Activated CD4-positive, alpha-beta T cell treated with anti-CD3 and anti-CD28 coated beads for 24 hours (primary cell): Measurements from ENCODE around the gene ITGB3.

Experiments used
- DNase-seq, 2 donors: peaks; one replicate each; pipeline ENCODE4 v3.0.0-alpha.2; 2020; ENCODE audit warnings: low read depth in 2 of 2

ITGB3 gene

GRCh38 chr17:47275245-47275984 is 21.8 kb downstream of the ITGB3 start:
- no peak for DNase-seq

DNA sequence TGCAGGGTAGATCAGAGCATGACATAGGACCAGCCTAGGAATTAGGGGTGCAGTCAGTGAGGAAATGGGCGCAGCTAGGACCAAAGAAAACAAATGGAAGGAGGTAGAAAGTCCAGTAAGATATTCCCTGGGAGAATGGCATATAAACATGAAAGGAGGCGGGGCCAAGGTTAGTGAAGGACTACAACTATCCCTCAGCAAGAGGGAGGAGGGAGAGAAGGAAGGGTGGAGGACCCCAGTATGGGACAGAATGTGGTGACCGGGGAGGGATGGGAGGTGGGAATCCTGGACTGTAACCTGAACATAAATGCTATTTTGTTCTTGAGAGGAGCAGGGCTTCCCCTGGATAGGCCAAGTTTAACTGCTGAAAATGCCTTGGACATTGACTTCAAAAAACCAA is 22.8 kb downstream of the ITGB3 start:
- DNase-seq, result no peak

DNA sequence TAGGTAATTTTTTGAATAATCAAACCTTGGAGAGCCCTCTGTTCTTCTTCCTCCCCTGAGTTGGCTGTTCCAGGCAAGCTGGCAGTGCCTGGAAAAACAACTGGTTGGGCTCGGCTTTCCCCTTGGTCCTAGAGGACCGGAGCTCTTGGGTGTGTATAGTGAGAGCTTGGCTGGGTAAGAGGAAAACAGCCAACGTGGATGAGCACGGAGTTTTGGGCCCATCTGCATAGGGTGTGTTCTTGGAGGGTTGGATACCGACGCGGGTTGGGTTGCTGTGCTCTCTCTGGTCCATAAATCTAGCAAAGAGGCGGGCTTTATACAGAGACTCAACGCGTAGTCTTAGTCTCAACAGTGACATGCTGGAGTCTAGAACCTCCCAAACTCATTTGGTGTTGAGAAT is 23.2 kb downstream of the ITGB3 start:
- DNase-seq, result no peak

DNA sequence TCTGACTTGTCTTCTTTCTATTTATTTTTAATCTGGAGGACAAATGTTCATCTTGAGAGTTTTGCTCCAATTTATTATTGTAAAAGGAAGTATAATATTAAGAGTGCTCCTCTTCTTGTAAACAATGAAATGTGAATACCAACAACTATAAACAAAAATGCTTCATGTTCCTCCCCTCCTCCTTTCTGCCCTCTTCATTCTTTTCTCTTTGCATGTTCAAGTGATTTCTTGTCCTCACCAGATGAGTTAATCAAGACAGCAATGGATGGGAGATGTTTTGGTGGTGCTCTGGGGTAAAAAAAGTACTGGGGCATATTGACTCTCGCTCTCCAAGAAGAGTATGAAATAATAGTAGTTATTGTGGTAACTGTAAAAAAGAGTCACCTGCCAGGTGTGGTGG is 24.3 kb downstream of the ITGB3 start:
- DNase-seq, result no peak

GRCh38 chr17:47278561-47278960 is 24.9 kb downstream of the ITGB3 start:
- DNase-seq, result no peak

DNA sequence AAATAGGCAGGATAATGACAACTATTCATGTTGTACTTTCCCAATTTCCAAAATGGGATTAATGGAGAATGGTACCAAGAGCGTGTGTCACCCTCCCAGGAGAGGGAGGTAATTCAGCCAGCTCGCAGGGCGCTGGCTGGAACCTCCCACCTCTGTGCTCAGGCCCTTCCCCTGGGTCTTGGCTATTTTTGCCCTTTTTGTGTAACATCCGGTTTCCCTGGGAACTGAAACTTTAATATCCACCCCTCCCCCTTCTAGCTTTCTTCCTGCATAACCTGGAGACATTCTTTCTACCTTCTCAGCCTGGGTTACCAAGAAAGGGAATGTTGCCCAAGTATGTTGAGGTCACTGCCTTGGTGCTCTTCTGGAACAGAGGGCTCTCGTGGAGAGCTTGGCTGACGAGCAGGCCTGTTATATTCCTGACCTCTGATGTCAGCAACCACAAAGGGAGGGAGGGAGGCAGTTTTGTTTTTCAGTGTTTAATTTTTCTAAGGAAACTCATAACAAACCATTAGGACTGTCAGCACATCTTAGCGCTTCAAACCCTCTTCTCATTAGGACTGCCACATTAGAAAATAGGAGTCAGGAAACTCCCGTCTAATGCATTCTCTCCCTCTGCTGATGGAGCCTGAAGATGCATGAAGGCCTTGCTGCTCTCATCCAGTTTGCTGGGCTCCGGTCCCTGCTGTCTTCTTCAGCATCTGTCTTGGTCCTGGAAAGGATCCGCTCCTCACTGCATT is 25.6 kb downstream of the ITGB3 start:
- no peak for DNase-seq

- DNase-seq, result no peak
Measured at GRCh38 chr17:47280072-47280811, 26.6 kb downstream of the ITGB3 start.

- DNase-seq, result no peak
Measured at GRCh38 chr17:47281216-47281615, 27.6 kb downstream of the ITGB3 start.

DNA sequence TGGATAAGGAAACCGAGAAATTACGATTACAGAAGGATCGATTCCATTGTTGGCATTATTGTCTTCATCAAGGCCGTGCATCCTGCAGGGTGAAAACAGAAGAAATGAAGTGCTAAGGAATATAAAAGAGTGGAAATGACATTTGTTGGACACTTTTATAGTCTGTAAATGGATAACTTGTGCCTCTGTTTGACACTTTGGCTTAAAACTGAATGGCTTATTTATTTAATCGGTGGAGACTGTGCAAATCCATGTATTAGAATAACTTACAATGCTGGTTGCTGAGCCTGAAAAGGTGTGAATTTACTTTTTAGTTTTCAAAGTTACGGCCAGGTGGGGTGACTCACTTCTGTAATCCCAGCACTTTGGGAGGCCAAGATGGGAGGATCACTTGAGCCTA is 31.4 kb downstream of the ITGB3 start:
- no peak for DNase-seq

DNA sequence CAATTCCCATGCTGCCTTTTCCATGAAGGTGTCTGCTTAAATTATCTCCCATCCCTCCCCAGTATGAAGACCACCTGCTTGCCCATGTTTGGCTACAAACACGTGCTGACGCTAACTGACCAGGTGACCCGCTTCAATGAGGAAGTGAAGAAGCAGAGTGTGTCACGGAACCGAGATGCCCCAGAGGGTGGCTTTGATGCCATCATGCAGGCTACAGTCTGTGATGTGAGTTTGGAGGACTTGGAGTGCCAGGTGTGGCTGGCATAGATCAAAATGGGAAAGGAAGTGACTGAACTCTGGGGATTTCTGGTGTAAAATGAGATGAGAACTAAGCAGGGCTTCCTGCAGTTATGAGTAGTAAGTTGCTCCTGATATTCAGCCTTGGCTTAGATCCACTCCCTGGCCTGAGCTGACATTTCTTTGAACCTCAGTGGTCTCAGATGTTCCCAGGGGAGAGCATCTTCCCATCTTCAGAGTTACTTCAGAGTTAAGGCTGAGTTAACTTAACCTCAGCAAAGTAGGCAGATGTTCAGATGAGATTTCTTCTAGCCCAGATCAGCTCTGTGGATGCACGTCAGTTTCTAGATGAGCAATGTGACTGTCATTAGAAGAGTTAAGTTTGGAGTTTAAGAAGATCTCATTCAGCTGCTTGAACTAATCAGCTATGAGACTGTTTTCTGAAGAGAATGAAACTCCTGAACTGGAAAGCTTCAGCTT is 32.7 kb downstream of the ITGB3 start:
- no peak for DNase-seq

- no peak for DNase-seq
Measured at GRCh38 chr17:47287068-47287467, 33.4 kb downstream of the ITGB3 start.

- DNase-seq, result no peak
Measured at GRCh38 chr17:47287639-47288038, 34.0 kb downstream of the ITGB3 start.

GRCh38 chr17:47288531-47289116 is 35.0 kb downstream of the ITGB3 start:
- no peak for DNase-seq

DNA sequence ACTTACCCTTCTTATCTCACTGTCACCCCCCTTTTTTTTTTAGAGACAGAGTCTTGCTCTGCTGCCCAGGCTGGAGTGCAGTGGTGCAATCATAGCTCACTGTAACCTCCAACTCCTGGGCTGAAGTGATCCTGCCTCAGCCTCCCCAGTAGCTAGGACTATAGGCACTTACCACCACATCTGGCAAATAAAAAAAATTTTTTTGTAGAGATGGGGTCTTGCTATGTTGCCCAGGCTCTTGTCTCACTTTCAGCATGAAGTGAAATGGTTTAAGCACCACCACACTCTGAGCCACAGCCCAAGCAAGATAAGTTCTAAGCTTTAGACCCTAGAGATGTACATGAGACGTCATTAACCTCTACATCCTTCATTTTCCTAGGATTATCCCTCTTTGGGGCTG is 35.7 kb downstream of the ITGB3 start:
- no peak for DNase-seq

- no peak for DNase-seq
Measured at GRCh38 chr17:47290870-47291241, 37.2 kb downstream of the ITGB3 start.

DNA sequence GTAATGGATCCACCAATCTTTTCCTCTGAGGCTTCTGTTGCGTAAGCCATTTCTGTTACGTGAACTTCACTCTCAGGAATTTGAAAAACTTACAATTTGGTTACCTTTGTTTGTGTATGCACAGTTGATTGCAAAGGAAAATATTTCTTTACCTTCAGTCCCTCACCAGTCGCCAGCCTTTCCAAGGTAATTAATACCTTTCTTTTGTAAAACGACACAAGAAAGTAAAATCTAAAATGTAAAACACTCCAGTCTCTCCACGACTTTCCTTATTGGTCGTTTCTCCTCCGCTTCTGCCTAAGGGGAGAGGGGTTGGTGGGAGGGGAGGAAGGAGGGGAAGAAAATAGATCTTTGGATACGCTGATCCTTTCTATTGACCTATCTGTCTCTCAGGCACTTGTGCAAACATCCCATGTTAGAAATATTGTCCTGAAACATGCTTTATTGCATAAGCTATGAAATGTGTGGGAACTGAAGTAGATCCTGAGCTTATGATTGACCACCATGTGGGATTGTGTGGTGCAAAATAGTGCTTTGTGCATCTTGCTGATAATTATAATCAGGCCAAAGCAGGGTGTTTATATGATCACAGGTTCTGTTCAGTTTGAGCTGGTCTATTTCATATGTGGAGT is 37.7 kb downstream of the ITGB3 start:
- no peak for DNase-seq

DNA sequence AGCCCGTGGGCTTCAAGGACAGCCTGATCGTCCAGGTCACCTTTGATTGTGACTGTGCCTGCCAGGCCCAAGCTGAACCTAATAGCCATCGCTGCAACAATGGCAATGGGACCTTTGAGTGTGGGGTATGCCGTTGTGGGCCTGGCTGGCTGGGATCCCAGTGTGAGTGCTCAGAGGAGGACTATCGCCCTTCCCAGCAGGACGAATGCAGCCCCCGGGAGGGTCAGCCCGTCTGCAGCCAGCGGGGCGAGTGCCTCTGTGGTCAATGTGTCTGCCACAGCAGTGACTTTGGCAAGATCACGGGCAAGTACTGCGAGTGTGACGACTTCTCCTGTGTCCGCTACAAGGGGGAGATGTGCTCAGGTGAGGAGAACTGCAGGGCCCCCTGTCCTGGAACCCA is 38.6 kb downstream of the ITGB3 start:
- DNase-seq, result no peak

GRCh38 chr17:47295037-47295873 is 41.6 kb downstream of the ITGB3 start:
- no peak for DNase-seq

- no peak for DNase-seq
Measured at GRCh38 chr17:47295874-47296255, 42.2 kb downstream of the ITGB3 start.

DNA sequence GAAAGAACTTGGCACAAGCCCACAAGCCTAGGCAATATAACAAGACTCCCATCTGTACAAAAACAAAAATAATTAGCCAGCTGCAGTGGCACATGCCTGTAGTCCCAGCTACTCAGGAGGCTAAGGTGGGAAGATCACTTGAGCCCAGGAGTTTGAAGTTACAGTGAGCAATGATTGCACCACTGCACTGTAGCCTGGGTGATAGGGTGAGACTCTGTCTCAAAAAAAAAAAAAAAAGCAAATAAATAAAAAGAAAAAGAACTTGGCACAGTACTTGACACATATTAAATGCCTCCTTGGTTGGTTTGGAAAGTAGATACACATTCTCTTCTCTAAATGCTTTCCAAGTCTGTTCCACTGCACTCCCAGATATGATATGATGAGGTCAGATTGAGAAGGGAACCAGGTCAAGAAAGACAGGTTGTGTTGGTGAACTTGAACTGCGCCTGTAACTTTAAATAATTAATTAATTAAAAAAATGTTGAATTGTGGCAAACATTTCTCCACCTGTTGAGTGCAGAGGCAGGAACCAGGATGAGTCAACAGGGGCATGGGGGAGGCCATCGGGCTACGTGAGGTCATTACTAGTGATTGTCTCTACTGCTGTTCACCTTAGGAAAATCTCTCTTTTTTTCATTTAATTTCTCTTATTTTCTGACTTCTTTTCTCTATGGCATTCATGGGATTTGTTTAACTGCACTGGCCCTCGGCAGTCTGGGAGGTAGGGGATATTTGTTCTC is 44.2 kb downstream of the ITGB3 start:
- no peak for DNase-seq
